Neural cell (in vitro differentiated cells): ENCODE data around the gene SPATA6L. TPM values are rescaled to one million over a fixed set of nuclear protein-coding genes. Genes with fewer than 3 reads are reported as not detected.

Source experiments
- H2AFZ ChIP-seq: fragments of 200-600, 300-800 bp; sonication (generic), shearing (Covaris generic); 2 replicates; pipeline ENCODE4 v1.6.0; 2014; ENCODE audit warnings: low read depth, mild to moderate bottlenecking, antibody characterized with exemption, low read length, moderate library complexity
- H3F3A ChIP-seq: fragments of 200-600 bp; shearing (Covaris generic); 2 replicates; pipeline ENCODE4 v1.6.1; 2016; ENCODE audit warnings: mild to moderate bottlenecking, moderate library complexity, mixed read lengths, antibody characterized with exemption, low read length; ENCODE audit not compliant: insufficient read depth, poor library complexity, severe bottlenecking
- H3K27ac ChIP-seq: fragments of 200-600, 300-800 bp; sonication (generic), shearing (Covaris generic); 2 replicates; pipeline ENCODE4 v1.5.1; 2014; ENCODE audit warnings: mild to moderate bottlenecking, low read length, moderate library complexity
- H3K27me3 ChIP-seq: fragments of 300-800, 200-600 bp; sonication (generic), shearing (Covaris generic); 2 replicates; pipeline ENCODE4 v1.6.0; 2014; ENCODE audit warnings: mild to moderate bottlenecking, low read depth, low read length, moderate library complexity; ENCODE audit not compliant: insufficient read depth
- H3K36me3 ChIP-seq: fragments of 300-800, 200-600 bp; sonication (generic), shearing (Covaris generic); 2 replicates; pipeline ENCODE4 v1.5.1; 2014; ENCODE audit warnings: mild to moderate bottlenecking, antibody characterized with exemption, low read length, moderate library complexity; ENCODE audit not compliant: insufficient read depth
- H3K4me2 ChIP-seq: fragments of 300-800, 200-600 bp; sonication (generic), shearing (Covaris generic); 2 replicates; pipeline ENCODE4 v1.6.0; 2014; ENCODE audit warnings: mild to moderate bottlenecking, low read length
- H3K4me3 ChIP-seq: fragments of 300-800, 200-600 bp; sonication (generic), shearing (Covaris generic); 2 replicates; pipeline ENCODE4 v1.5.1; 2014; ENCODE audit warnings: mild to moderate bottlenecking, low read length, moderate library complexity
- H3K79me2 ChIP-seq: fragments of 200-600 bp; shearing (Covaris generic); replicated peaks from 2 replicates; pipeline ENCODE4 v1.6.0; 2014; ENCODE audit warnings: mild to moderate bottlenecking, low read length, moderate library complexity; ENCODE audit not compliant: insufficient read depth
- H3K9ac ChIP-seq: fragments of 300-800, 200-600 bp; sonication (generic), shearing (Covaris generic); 2 replicates; pipeline ENCODE4 v1.6.1; 2016; ENCODE audit warnings: mild to moderate bottlenecking, low read length, mixed read lengths
- H3K9me2 ChIP-seq: fragments of 200-600 bp; shearing (Covaris generic); 2 replicates; pipeline ENCODE4 v1.6.1; 2016; ENCODE audit warnings: mild to moderate bottlenecking, low read length, mixed read lengths; ENCODE audit not compliant: insufficient read depth
- H3K9me3 ChIP-seq: fragments of 200-600, 300-800 bp; sonication (generic), shearing (Covaris generic); 2 replicates; pipeline ENCODE4 v1.6.1; 2016; ENCODE audit warnings: mild to moderate bottlenecking, mixed run types, low read length, moderate library complexity, mixed read lengths
- H4K20me1 ChIP-seq: fragments of 200-600 bp; shearing (Covaris generic); 2 replicates; pipeline ENCODE4 v1.6.1; 2016; ENCODE audit warnings: mild to moderate bottlenecking, mixed run types; ENCODE audit not compliant: insufficient read depth
- EP300 ChIP-seq: fragments of 450-650 bp; conservative IDR thresholded peaks from 2 replicates; pipeline ENCODE4 v1.6.1; 2014; ENCODE audit warnings: antibody characterized with exemption, mild to moderate bottlenecking, moderate library complexity; ENCODE audit not compliant: poor library complexity, severe bottlenecking
- EZH2 ChIP-seq: fragments of 200-600, 300-800 bp; shearing (Covaris generic), sonication (generic); IDR thresholded peaks from 2 replicates; pipeline ENCODE4 v1.6.1; 2014; ENCODE audit warnings: antibody characterized with exemption, low read length, borderline replicate concordance, mild to moderate bottlenecking; ENCODE audit not compliant: insufficient read depth, poor library complexity, severe bottlenecking
- MXI1 ChIP-seq: fragments of 450-650 bp; conservative IDR thresholded peaks from 2 replicates; pipeline ENCODE4 v1.6.1; 2014; ENCODE audit warnings: antibody characterized with exemption, mild to moderate bottlenecking; ENCODE audit not compliant: poor library complexity, severe bottlenecking
- POLR2AphosphoS5 ChIP-seq: IDR thresholded peaks from 2 replicates; pipeline ENCODE4 v1.6.1; 2012
- RAD21 ChIP-seq: fragments of 450-650 bp; conservative IDR thresholded peaks from 2 replicates; pipeline ENCODE4 v1.6.1; 2014; ENCODE audit warnings: antibody characterized with exemption, mild to moderate bottlenecking, moderate library complexity
- SMC3 ChIP-seq: fragments of 450-650 bp; conservative IDR thresholded peaks from 2 replicates; pipeline ENCODE4 v1.6.1; 2014; ENCODE audit warnings: antibody characterized with exemption, mild to moderate bottlenecking, moderate library complexity; ENCODE audit not compliant: poor library complexity
- TAF1 ChIP-seq: IDR thresholded peaks from 2 replicates; pipeline ENCODE4 v1.6.1; 2012; ENCODE audit warnings: low read depth
- polyA plus RNA-seq: library from polyadenylated mRNA; depleted of rRNA; stranded (reverse); fragments of >200 nt; gene quantifications from 2 replicates; pipeline ENCODE4 v1.2.3, GENCODE V29; 2014
- TF ChIP-seq, protein P1 (sequence below): fragments of 450-650 bp; IDR thresholded peaks from 2 replicates; pipeline ENCODE4 v1.5.1; 2014; ENCODE audit warnings: antibody characterized with exemption, mild to moderate bottlenecking, moderate library complexity; ENCODE audit not compliant: poor library complexity, severe bottlenecking
- TF ChIP-seq, protein P2 (sequence below): IDR thresholded peaks from 2 replicates; pipeline ENCODE4 v1.6.1; 2012; ENCODE audit warnings: borderline replicate concordance

SPATA6L gene
- polyA plus RNA-seq, 1 donor from 2014 or later, result 0.89 TPM

GRCh38 chr9:4585135-4585534 is 81.1 kb downstream of the SPATA6L start:
- no peaks in the 10 kb centered on the region for H3K79me2 ChIP-seq
- no peaks in the 10 kb centered on the region for H3K9me2 ChIP-seq
- H3K9ac ChIP-seq, result no peak overlapping the region
- no peaks in the 10 kb centered on the region for H3K9me3 ChIP-seq
- no peaks in the 10 kb centered on the region for H3K36me3 ChIP-seq
- no peak overlapping the region for H3K4me2 ChIP-seq
- H3F3A ChIP-seq, result no peaks in the 10 kb centered on the region
- no peak overlapping the region for H3K4me3 ChIP-seq
- no peak overlapping the region for H3K27ac ChIP-seq
- no peaks in the 10 kb centered on the region for H4K20me1 ChIP-seq
- no peaks in the 10 kb centered on the region for H3K27me3 ChIP-seq
- no peak overlapping the region for H2AFZ ChIP-seq
- TF ChIP-seq EP300 (no peak), EZH2 (no peak), SMC3 (no peak), RAD21 (no peak), TAF1 (no peak), MXI1 (no peak), POLR2AphosphoS5 (no peak)
- TF ChIP-seq, protein P1, sequence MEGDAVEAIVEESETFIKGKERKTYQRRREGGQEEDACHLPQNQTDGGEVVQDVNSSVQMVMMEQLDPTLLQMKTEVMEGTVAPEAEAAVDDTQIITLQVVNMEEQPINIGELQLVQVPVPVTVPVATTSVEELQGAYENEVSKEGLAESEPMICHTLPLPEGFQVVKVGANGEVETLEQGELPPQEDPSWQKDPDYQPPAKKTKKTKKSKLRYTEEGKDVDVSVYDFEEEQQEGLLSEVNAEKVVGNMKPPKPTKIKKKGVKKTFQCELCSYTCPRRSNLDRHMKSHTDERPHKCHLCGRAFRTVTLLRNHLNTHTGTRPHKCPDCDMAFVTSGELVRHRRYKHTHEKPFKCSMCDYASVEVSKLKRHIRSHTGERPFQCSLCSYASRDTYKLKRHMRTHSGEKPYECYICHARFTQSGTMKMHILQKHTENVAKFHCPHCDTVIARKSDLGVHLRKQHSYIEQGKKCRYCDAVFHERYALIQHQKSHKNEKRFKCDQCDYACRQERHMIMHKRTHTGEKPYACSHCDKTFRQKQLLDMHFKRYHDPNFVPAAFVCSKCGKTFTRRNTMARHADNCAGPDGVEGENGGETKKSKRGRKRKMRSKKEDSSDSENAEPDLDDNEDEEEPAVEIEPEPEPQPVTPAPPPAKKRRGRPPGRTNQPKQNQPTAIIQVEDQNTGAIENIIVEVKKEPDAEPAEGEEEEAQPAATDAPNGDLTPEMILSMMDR, result no peak
- TF ChIP-seq, protein P2, sequence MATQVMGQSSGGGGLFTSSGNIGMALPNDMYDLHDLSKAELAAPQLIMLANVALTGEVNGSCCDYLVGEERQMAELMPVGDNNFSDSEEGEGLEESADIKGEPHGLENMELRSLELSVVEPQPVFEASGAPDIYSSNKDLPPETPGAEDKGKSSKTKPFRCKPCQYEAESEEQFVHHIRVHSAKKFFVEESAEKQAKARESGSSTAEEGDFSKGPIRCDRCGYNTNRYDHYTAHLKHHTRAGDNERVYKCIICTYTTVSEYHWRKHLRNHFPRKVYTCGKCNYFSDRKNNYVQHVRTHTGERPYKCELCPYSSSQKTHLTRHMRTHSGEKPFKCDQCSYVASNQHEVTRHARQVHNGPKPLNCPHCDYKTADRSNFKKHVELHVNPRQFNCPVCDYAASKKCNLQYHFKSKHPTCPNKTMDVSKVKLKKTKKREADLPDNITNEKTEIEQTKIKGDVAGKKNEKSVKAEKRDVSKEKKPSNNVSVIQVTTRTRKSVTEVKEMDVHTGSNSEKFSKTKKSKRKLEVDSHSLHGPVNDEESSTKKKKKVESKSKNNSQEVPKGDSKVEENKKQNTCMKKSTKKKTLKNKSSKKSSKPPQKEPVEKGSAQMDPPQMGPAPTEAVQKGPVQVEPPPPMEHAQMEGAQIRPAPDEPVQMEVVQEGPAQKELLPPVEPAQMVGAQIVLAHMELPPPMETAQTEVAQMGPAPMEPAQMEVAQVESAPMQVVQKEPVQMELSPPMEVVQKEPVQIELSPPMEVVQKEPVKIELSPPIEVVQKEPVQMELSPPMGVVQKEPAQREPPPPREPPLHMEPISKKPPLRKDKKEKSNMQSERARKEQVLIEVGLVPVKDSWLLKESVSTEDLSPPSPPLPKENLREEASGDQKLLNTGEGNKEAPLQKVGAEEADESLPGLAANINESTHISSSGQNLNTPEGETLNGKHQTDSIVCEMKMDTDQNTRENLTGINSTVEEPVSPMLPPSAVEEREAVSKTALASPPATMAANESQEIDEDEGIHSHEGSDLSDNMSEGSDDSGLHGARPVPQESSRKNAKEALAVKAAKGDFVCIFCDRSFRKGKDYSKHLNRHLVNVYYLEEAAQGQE, result no peak

- Histone ChIP-seq H3K9me3 (no peaks in the 10 kb centered on the region), H4K20me1 (no peaks in the 10 kb centered on the region), H3F3A (no peaks in the 10 kb centered on the region), H3K27ac (no peak overlapping the region), H2AFZ (no peak overlapping the region), H3K27me3 (no peaks in the 10 kb centered on the region), H3K4me2 (no peak overlapping the region), H3K9ac (no peak overlapping the region), H3K36me3 (no peaks in the 10 kb centered on the region), H3K79me2 (no peaks in the 10 kb centered on the region), H3K4me3 (no peak overlapping the region), H3K9me2 (no peaks in the 10 kb centered on the region)
- TF ChIP-seq, protein P1, result no peak
- no peak for TF ChIP-seq TAF1
- no peak for TF ChIP-seq EZH2
- no peak for TF ChIP-seq RAD21
- no peak for TF ChIP-seq EP300
- TF ChIP-seq, protein P2, result no peak
- TF ChIP-seq MXI1, result no peak
- TF ChIP-seq SMC3, result no peak
- TF ChIP-seq POLR2AphosphoS5, result no peak
Measured at GRCh38 chr9:4584636-4585035, 81.6 kb downstream of the SPATA6L start.
